HepG2 (cell line): Measurements from ENCODE around the gene AK8. TPM values are rescaled to one million over a fixed set of nuclear protein-coding genes. Genes with fewer than 3 reads are reported as not detected.

Source experiments
- ATAC-seq: fragments of 200-7000 bp; cut with Tn5 transposase; 3 replicates; pipeline ENCODE4 v1.9.1; 2020; ENCODE audit warnings: mild to moderate bottlenecking, moderate library complexity
- BruUV-seq: library from RNA; stranded (reverse); fragments of 400-500 nt; replicated peaks from 2 replicates; lab custom pipeline; 2021; lab: Mats Ljungman, UMichigan
- CTCF ChIA-PET: fragments of 300-600 bp; formaldehyde crosslinking; extraction: SDS; loops from one replicate; lab custom pipeline; 2021; ENCODE audit warnings: low total read pairs, inconsistent platforms, low intra/inter-chr PET ratio; lab: Yijun Ruan, JAX
- POLR2A ChIA-PET: fragments of 350-600 bp; sonication (Branson Sonifier 250); formaldehyde crosslinking; loops from one replicate; lab custom pipeline; 2020; ENCODE audit warnings: antibody characterized with exemption, inconsistent platforms; lab: Yijun Ruan, JAX
- DNase-seq: peaks from one replicate; pipeline ENCODE4 v3.0.0-alpha.2; 2015; ENCODE audit warnings: low spot score
- FAIRE-seq: peaks from 3 replicates; lab custom pipeline; 2011; peaks lifted over from hg19 to GRCh38; lab: Jason Lieb, UNC
- H2AFZ ChIP-seq: one replicate; pipeline ENCODE4 v1.6.1; 2011; ENCODE audit warnings: low read length, inconsistent platforms
- H3K27ac ChIP-seq: fragments of 300-600 bp; 3 replicates; pipeline ENCODE4 v1.8.0; 2011; ENCODE audit warnings: mixed run types, mild to moderate bottlenecking, mixed read lengths, low read length, inconsistent platforms; ENCODE audit not compliant: insufficient read depth; ENCODE audit errors: extremely low read length
- H3K27me3 ChIP-seq, 2 experiments: fragments of 200-600 bp in 1 of 2; 2 replicates in 1 of 2; 3 replicates in 1 of 2; pipeline versions ENCODE4 v1.6.0 to v1.8.0; 2011; ENCODE audit warnings: low read length in 2 of 2, mild to moderate bottlenecking in 2 of 2, moderate library complexity in 2 of 2, inconsistent platforms in 1 of 2; ENCODE audit not compliant: insufficient read depth in 2 of 2, control insufficient read depth in 1 of 2
- H3K36me3 ChIP-seq, 2 experiments: fragments of 200-600 bp in 1 of 2; replicated peaks in 1 of 2; 2 replicates in 1 of 2; 3 replicates in 1 of 2; pipeline versions ENCODE4 v1.5.1 to v1.8.0; 2011; ENCODE audit warnings: low read length in 2 of 2, inconsistent platforms in 1 of 2; ENCODE audit not compliant: insufficient read depth in 2 of 2, control insufficient read depth in 1 of 2
- H3K4me1 ChIP-seq: 2 replicates; pipeline ENCODE4 v1.5.1; 2012; ENCODE audit warnings: low read length, inconsistent platforms; ENCODE audit not compliant: insufficient read depth
- H3K4me2 ChIP-seq: 2 replicates; pipeline ENCODE4 v1.6.0; 2011; ENCODE audit warnings: low read depth, low read length, inconsistent platforms
- H3K4me3 ChIP-seq, 3 experiments: fragments of 200-600 bp in 1 of 3; sonication (generic), shearing (Covaris generic) in 1 of 3; replicated peaks in 1 of 3; 2 replicates each; pipeline ENCODE4 v1.5.1; 2011 to 2016; ENCODE audit warnings: low read length in 3 of 3, inconsistent platforms in 2 of 3, low read depth in 2 of 3, mild to moderate bottlenecking in 2 of 3, control low read depth in 1 of 3, mixed read lengths in 1 of 3; ENCODE audit not compliant: insufficient read depth in 1 of 3
- H3K79me2 ChIP-seq: one replicate; pipeline ENCODE4 v1.6.1; 2011; ENCODE audit warnings: low read length, inconsistent platforms; ENCODE audit not compliant: insufficient read depth
- H3K9ac ChIP-seq: 2 replicates; pipeline ENCODE4 v1.6.0; 2011; ENCODE audit warnings: mild to moderate bottlenecking, low read depth, low read length, inconsistent platforms; ENCODE audit not compliant: insufficient read depth
- H3K9me3 ChIP-seq: 2 replicates; pipeline ENCODE4 v1.5.1; 2012; ENCODE audit warnings: mild to moderate bottlenecking, low read length
- H4K20me1 ChIP-seq: 2 replicates; pipeline ENCODE4 v1.6.0; 2011; ENCODE audit warnings: inconsistent platforms, mild to moderate bottlenecking, low read length, moderate library complexity; ENCODE audit not compliant: insufficient read depth
- CHD2 ChIP-seq: IDR thresholded peaks from 2 replicates; pipeline ENCODE4 v1.6.1; 2011; ENCODE audit warnings: low read depth, low read length, improper control_type of control experiment
- HNRNPK ChIP-seq: fragments of 200-400 bp; formaldehyde crosslinking; IDR thresholded peaks from 2 replicates; pipeline ENCODE4 v1.6.1; 2018; ENCODE audit warnings: low read length, low read depth, moderate library complexity, mild to moderate bottlenecking; ENCODE audit not compliant: poor library complexity, severe bottlenecking
- SCMH1 ChIP-seq: sonication (generic); formaldehyde crosslinking; IDR thresholded peaks from 2 replicates; pipeline ENCODE4 v1.9.0; 2021; ENCODE audit warnings: missing genetic modification reagents, mild to moderate bottlenecking, borderline replicate concordance
- ZBTB8A ChIP-seq: sonication (generic); formaldehyde crosslinking; IDR thresholded peaks from 2 replicates; pipeline ENCODE4 v1.4.0; 2020; ENCODE audit warnings: mild to moderate bottlenecking, low read depth, missing genetic modification reagents, borderline replicate concordance
- ZMAT3 ChIP-seq: sonication (generic); formaldehyde crosslinking; conservative IDR thresholded peaks from 2 replicates; pipeline ENCODE4 v1.7.0; 2021; ENCODE audit warnings: missing genetic modification reagents
- ZNF264 ChIP-seq: sonication (generic); formaldehyde crosslinking; IDR thresholded peaks from 2 replicates; pipeline ENCODE4 v1.4.0; 2020; ENCODE audit warnings: missing genetic modification reagents
- ZNF337 ChIP-seq: sonication (generic); formaldehyde crosslinking; IDR thresholded peaks from 2 replicates; pipeline ENCODE4 v1.5.1; 2020; ENCODE audit warnings: missing genetic modification reagents, low read depth, mild to moderate bottlenecking, borderline replicate concordance
- ZNF709 ChIP-seq: sonication (generic); formaldehyde crosslinking; IDR thresholded peaks from 2 replicates; pipeline ENCODE4 v1.5.0; 2020; ENCODE audit warnings: mild to moderate bottlenecking, missing genetic modification reagents
- ZNF839 ChIP-seq: sonication (generic); formaldehyde crosslinking; IDR thresholded peaks from 2 replicates; pipeline ENCODE4 v1.4.0; 2020; ENCODE audit warnings: missing genetic modification reagents, mild to moderate bottlenecking, borderline replicate concordance
- ZSCAN20 ChIP-seq: sonication (generic); formaldehyde crosslinking; IDR thresholded peaks from 2 replicates; pipeline ENCODE4 v1.4.0; 2020; ENCODE audit warnings: missing genetic modification reagents, mild to moderate bottlenecking, borderline replicate concordance
- WGBS: methylation state at CpG from one replicate; pipeline ENCODE4 v1.1.6; 2017; ENCODE audit warnings: low lambda C conversion rate; 5-methylcytosine and 5-hydroxymethylcytosine counted together
- in situ Hi-C: cut with HindIII; loops from 2 replicates; pipeline ENCODE4 v1.10.0; 2017; ENCODE audit warnings: low pct_unique_long_range_greater_than_20kb; ENCODE audit not compliant: extremely low pct_ligation_motif_present
- intact Hi-C: fragments of 100-400 bp; cut with micrococcal nuclease; formaldehyde crosslinking; loops from one replicate; pipeline ENCODE4 v1.10.0; 2022; ENCODE audit not compliant: unreplicated experiment
- polyA plus RNA-seq, 8 experiments: library from polyadenylated mRNA; depleted of rRNA in 3 of 8; stranded (reverse) in 7 of 8; unstranded in 1 of 8; fragments of >200 nt; fragmentation: Illumina TruSeq in 4 of 8; extraction: Trizol in 4 of 8; gene quantifications; 2 replicates each; pipeline versions ENCODE4 v1.2.1 to v1.2.3, GENCODE V29; 2011 to 2016; ENCODE audit warnings: low read depth in 4 of 8, missing spikeins in 1 of 8, mixed read lengths in 1 of 8; ENCODE audit not compliant: insufficient read depth in 1 of 8
- total RNA-seq, 5 experiments: library from RNA; depleted of rRNA; stranded (reverse); fragments of >200 nt; fragmentation: Illumina TruSeq; extraction: Trizol; gene quantifications; 2 replicates each; pipeline ENCODE4 v1.2.3, GENCODE V29; 2016; ENCODE audit warnings: low read depth in 1 of 5
- TF ChIP-seq, protein P1 (sequence below): sonication (generic); formaldehyde crosslinking; IDR thresholded peaks from 2 replicates; pipeline ENCODE4 v1.5.1; 2020; ENCODE audit warnings: missing genetic modification reagents, mild to moderate bottlenecking, borderline replicate concordance
- TF ChIP-seq, protein P2 (sequence below): sonication (generic); formaldehyde crosslinking; IDR thresholded peaks from 2 replicates; pipeline ENCODE4 v1.8.0; 2023; ENCODE audit warnings: mild to moderate bottlenecking, missing genetic modification reagents
- TF ChIP-seq, protein P3 (sequence below): IDR thresholded peaks from 2 replicates; pipeline ENCODE4 v1.6.1; 2018; ENCODE audit warnings: missing genetic modification reagents
- TF ChIP-seq, protein P4 (sequence below): sonication (generic); formaldehyde crosslinking; conservative IDR thresholded peaks from 2 replicates; pipeline ENCODE4 v1.8.1; 2023; ENCODE audit warnings: missing genetic modification reagents

Gene AK8
- total and polyA plus RNA-seq, 2 of the 13 experiments (the other 11 are each of a cell fraction or from before 2014, with no cell fraction given), result 0.11 TPM; not detected in 1

DNA sequence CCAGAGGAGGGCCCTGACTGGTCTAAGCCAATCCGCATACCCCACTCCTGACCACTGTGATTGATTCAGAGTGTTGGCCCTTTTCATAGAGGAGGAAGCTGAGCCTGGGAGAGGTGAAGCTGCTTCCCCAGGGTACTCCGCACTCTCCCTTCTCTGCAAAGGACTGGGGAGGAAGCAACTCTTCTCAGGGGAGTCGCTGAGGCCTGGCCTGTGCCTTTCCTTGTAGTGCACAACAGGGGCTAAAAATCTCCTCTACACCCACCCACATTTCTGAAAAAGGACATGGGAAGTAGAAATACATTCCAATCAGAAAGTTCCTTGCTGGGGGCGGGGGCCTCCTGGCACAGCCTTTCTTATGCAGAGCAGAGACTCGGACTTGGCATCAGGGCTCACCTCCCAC lies 22.2 kb downstream of the AK8 start (continued):
- TF ChIP-seq, protein P1, sequence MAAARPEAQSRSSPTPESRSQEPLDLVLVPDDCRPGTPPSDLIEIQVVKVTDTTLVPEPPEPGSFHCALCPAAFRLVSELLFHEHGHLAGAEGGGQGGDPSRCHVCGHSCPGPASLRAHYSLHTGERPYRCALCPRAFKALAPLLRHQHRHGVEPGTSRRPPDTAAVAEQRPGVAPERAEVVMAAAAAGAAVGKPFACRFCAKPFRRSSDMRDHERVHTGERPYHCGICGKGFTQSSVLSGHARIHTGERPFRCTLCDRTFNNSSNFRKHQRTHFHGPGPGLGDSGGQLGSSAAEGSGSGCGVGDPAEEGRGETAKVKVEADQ, result no peak
- no peak for TF ChIP-seq ZNF709

DNA sequence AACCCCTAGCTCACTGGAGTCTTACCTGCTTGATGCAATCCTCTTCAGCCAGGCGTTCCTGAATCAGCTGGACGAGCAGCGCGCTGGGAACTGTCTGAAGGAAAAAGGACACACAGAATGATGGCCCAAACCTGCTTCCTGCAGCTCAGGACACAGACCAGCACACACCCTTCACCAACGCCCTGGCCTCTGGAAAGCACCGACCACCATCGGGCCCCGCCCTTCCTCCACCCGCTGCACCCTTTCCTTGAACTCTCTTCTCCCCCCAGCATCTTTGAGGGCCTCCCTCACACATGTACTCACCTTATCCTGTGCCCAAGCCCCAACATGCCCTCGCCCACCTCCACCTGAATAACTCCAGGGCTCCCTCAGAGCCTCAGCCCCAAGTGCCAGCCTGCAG lies 23.3 kb downstream of the AK8 start:
- H2AFZ ChIP-seq, result no peak overlapping the region
- 59% methylated on average over 10 of the region's 10 CpGs for WGBS
- FAIRE-seq (no peak), ATAC-seq (no peak), DNase-seq (no peak)
- H3K36me3 ChIP-seq, result no peaks in the 10 kb centered on the region
- H3K4me2 ChIP-seq, result no peak overlapping the region
- ChIA-PET CTCF (no interaction called here), POLR2A (no interaction called here)
- in situ Hi-C loops (no loop called here), intact Hi-C loops (no loop called here)
- peaks cover 0 to 7% of the 10 kb centered on the region in 2 experiments; a peak in 1 of 5 replicates for H3K27me3 ChIP-seq
- H3K79me2 ChIP-seq, result no peaks in the 10 kb centered on the region
- H3K4me3 ChIP-seq, result no peak overlapping the region
- no TSS peak for BruUV-seq
- TF ChIP-seq CHD2 (no peak), ZNF839 (CRISPR knock-in tag) (no peak), ZNF264 (CRISPR knock-in tag) (no peak), ZMAT3 (no peak), SCMH1 (CRISPR knock-in tag) (no peak), HNRNPK (no peak), ZSCAN20 (CRISPR knock-in tag) (no peak), ZNF337 (CRISPR knock-in tag) (no peak), ZBTB8A (CRISPR knock-in tag) (no peak)
- TF ChIP-seq, protein P2, sequence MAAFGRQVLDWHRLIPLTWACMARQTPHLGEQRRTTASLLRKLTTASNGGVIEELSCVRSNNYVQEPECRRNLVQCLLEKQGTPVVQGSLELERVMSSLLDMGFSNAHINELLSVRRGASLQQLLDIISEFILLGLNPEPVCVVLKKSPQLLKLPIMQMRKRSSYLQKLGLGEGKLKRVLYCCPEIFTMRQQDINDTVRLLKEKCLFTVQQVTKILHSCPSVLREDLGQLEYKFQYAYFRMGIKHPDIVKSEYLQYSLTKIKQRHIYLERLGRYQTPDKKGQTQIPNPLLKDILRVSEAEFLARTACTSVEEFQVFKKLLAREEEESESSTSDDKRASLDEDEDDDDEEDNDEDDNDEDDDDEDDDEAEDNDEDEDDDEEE (CRISPR knock-in tag), result no peak
- TF ChIP-seq, protein P3, sequence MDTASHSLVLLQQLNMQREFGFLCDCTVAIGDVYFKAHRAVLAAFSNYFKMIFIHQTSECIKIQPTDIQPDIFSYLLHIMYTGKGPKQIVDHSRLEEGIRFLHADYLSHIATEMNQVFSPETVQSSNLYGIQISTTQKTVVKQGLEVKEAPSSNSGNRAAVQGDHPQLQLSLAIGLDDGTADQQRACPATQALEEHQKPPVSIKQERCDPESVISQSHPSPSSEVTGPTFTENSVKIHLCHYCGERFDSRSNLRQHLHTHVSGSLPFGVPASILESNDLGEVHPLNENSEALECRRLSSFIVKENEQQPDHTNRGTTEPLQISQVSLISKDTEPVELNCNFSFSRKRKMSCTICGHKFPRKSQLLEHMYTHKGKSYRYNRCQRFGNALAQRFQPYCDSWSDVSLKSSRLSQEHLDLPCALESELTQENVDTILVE (CRISPR knock-in tag), result no peak
- TF ChIP-seq, protein P4, sequence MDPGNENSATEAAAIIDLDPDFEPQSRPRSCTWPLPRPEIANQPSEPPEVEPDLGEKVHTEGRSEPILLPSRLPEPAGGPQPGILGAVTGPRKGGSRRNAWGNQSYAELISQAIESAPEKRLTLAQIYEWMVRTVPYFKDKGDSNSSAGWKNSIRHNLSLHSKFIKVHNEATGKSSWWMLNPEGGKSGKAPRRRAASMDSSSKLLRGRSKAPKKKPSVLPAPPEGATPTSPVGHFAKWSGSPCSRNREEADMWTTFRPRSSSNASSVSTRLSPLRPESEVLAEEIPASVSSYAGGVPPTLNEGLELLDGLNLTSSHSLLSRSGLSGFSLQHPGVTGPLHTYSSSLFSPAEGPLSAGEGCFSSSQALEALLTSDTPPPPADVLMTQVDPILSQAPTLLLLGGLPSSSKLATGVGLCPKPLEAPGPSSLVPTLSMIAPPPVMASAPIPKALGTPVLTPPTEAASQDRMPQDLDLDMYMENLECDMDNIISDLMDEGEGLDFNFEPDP, result no peak
- no peak overlapping the region for H3K9ac ChIP-seq
- H4K20me1 ChIP-seq, result no peaks in the 10 kb centered on the region
- H3K27ac ChIP-seq, result no peak overlapping the region
- H3K4me1 ChIP-seq, result peaks cover 13% of the 10 kb centered on the region
- no peaks in the 10 kb centered on the region for H3K9me3 ChIP-seq
